ENCODE results near the gene PLCG1. TPM values are rescaled to one million over a fixed set of nuclear protein-coding genes. Genes with fewer than 3 reads are reported as not detected.

The PLCG1 gene
- total RNA-seq, 2 donors from 2014 or later: 185 to 255 TPM

- DNase-seq (ENCODE audit: low spot score) (no peak), ATAC-seq (ENCODE audit: insufficient number of reproducible peaks, low FRiP score, low read depth) (no peak)
- peak overlapping the region; percentile 44 to 94 for H3K27ac ChIP-seq
- H3K9me3 ChIP-seq: no peaks in the 10 kb centered on the region
- H3K4me1 ChIP-seq (ENCODE audit: control insufficient read depth in 1 of 2, low read depth in 2 of 2): peaks cover 15 to 60% of the 10 kb centered on the region in 2 donors
- TF ChIP-seq CTCF (IDR thresholded peaks at IDR 0.05): no peak
- H3K27me3 ChIP-seq (replicated peaks; ENCODE audit: insufficient read depth): no peaks in the 10 kb centered on the region
- H3K36me3 ChIP-seq: no peaks in the 10 kb centered on the region
- H3K4me3 ChIP-seq: no peak overlapping the region
These were observed 3.9 kb downstream of the PLCG1 start for GRCh38 chr20:41141153-41141815.

- no peak for ATAC-seq (ENCODE audit: insufficient number of reproducible peaks, low FRiP score, low read depth)
- Histone ChIP-seq H3K27me3 (replicated peaks; ENCODE audit: insufficient read depth) (no peaks in the 10 kb centered on the region), H3K9me3 (no peaks in the 10 kb centered on the region), H3K36me3 (no peaks in the 10 kb centered on the region), H3K4me1 (ENCODE audit: control insufficient read depth in 1 of 2, low read depth in 2 of 2) (peaks cover 25 to 67% of the 10 kb centered on the region in 2 donors), H3K4me3 (no peak overlapping the region), H3K27ac (peak overlapping the region in 1 of 2 donors; percentile 27)
- no peak for DNase-seq (ENCODE audit: low spot score)
- no peak for TF ChIP-seq CTCF (IDR thresholded peaks at IDR 0.05)
These were observed 4.9 kb downstream of the PLCG1 start for GRCh38 chr20:41142245-41142644.

- H3K27ac ChIP-seq: peak overlapping the region in 1 of 2 donors; percentile 53
- H3K4me1 ChIP-seq (ENCODE audit: control insufficient read depth in 1 of 2, low read depth in 2 of 2): peaks cover 29 to 74% of the 10 kb centered on the region in 2 donors
- no peaks in the 10 kb centered on the region for H3K27me3 ChIP-seq (replicated peaks; ENCODE audit: insufficient read depth)
- H3K36me3 ChIP-seq: no peaks in the 10 kb centered on the region
- no peak for ATAC-seq (ENCODE audit: insufficient number of reproducible peaks, low FRiP score, low read depth)
- DNase-seq (ENCODE audit: low spot score): no peak
- no peak for TF ChIP-seq CTCF (IDR thresholded peaks at IDR 0.05)
- H3K4me3 ChIP-seq: no peak overlapping the region
- H3K9me3 ChIP-seq: no peaks in the 10 kb centered on the region
These were observed 5.6 kb downstream of the PLCG1 start for GRCh38 chr20:41142919-41143318.

- Histone ChIP-seq H3K4me3 (no peak overlapping the region), H3K36me3 (no peaks in the 10 kb centered on the region), H3K27me3 (replicated peaks; ENCODE audit: insufficient read depth) (no peaks in the 10 kb centered on the region), H3K9me3 (no peaks in the 10 kb centered on the region), H3K27ac (peak overlapping the region in 1 of 2 donors; percentile 53), H3K4me1 (ENCODE audit: control insufficient read depth in 1 of 2, low read depth in 2 of 2) (peaks cover 33 to 77% of the 10 kb centered on the region in 2 donors)
- DNase-seq (ENCODE audit: low spot score) (no peak), ATAC-seq (ENCODE audit: insufficient number of reproducible peaks, low FRiP score, low read depth) (no peak)
- TF ChIP-seq CTCF (IDR thresholded peaks at IDR 0.05): no peak
These were observed 6.0 kb downstream of the PLCG1 start for GRCh38 chr20:41143354-41143753.

- no peak for TF ChIP-seq CTCF (IDR thresholded peaks at IDR 0.05)
- H3K27me3 ChIP-seq (replicated peaks; ENCODE audit: insufficient read depth): no peaks in the 10 kb centered on the region
- no peaks in the 10 kb centered on the region for H3K36me3 ChIP-seq
- DNase-seq (ENCODE audit: low spot score): no peak
- peak overlapping the region; percentile 67 to 86 for H3K27ac ChIP-seq
- no peak for ATAC-seq (ENCODE audit: insufficient number of reproducible peaks, low FRiP score, low read depth)
- no peaks in the 10 kb centered on the region for H3K9me3 ChIP-seq
- H3K4me3 ChIP-seq: no peak overlapping the region
- H3K4me1 ChIP-seq (ENCODE audit: control insufficient read depth in 1 of 2, low read depth in 2 of 2): peaks cover 31 to 76% of the 10 kb centered on the region in 2 donors
These were observed 8.0 kb downstream of the PLCG1 start for GRCh38 chr20:41145317-41145716.

Data from thoracic aorta (tissue), 2 donors.